Parathyroid adenoma (tissue), 2 donors: ENCODE results near the gene DDRGK1.

Source experiments
- H2AFZ ChIP-seq: fragments of 300-600 bp; sonication (generic); one replicate; pipeline ENCODE4 v1.7.0; 2017; ENCODE audit warnings: antibody characterized with exemption, mild to moderate bottlenecking
- H3K27ac ChIP-seq: fragments of 300-600 bp; sonication (generic); one replicate; pipeline ENCODE4 v1.7.0; 2017
- H3K27me3 ChIP-seq: fragments of 300-600 bp; sonication (generic); one replicate; pipeline ENCODE4 v1.7.0; 2017; ENCODE audit warnings: low read length; ENCODE audit not compliant: control insufficient read depth, insufficient read depth
- H3K36me3 ChIP-seq: fragments of 300-600 bp; sonication (generic); one replicate; pipeline ENCODE4 v1.7.0; 2017; ENCODE audit warnings: low read length; ENCODE audit not compliant: control insufficient read depth, insufficient read depth
- H3K4me1 ChIP-seq: fragments of 300-600 bp; sonication (generic); one replicate; pipeline ENCODE4 v1.7.0; 2017; ENCODE audit warnings: control low read depth
- H3K4me2 ChIP-seq: fragments of 300-600 bp; sonication (generic); one replicate; pipeline ENCODE4 v1.7.0; 2017; ENCODE audit warnings: low read length
- H3K4me3 ChIP-seq: fragments of 300-600 bp; sonication (generic); one replicate; pipeline ENCODE4 v1.7.0; 2017; ENCODE audit warnings: low read depth, low read length
- H3K79me2 ChIP-seq: fragments of 300-600 bp; sonication (generic); one replicate; pipeline ENCODE4 v1.7.0; 2017; ENCODE audit warnings: control low read depth
- H3K9ac ChIP-seq: fragments of 300-600 bp; sonication (generic); one replicate; pipeline ENCODE4 v1.7.0; 2017; ENCODE audit warnings: mild to moderate bottlenecking
- H3K9me3 ChIP-seq: fragments of 300-600 bp; sonication (generic); one replicate; pipeline ENCODE4 v1.7.0; 2017; ENCODE audit warnings: low read length; ENCODE audit not compliant: control insufficient read depth
- TF ChIP-seq, protein P1 (sequence below): fragments of 300-600 bp; sonication (generic); IDR thresholded peaks from one replicate; pipeline ENCODE4 v1.7.0; 2017; ENCODE audit warnings: antibody characterized with exemption, mild to moderate bottlenecking
- donor health status: primary hyperparathyroidism.

The DDRGK1 gene

DNA sequence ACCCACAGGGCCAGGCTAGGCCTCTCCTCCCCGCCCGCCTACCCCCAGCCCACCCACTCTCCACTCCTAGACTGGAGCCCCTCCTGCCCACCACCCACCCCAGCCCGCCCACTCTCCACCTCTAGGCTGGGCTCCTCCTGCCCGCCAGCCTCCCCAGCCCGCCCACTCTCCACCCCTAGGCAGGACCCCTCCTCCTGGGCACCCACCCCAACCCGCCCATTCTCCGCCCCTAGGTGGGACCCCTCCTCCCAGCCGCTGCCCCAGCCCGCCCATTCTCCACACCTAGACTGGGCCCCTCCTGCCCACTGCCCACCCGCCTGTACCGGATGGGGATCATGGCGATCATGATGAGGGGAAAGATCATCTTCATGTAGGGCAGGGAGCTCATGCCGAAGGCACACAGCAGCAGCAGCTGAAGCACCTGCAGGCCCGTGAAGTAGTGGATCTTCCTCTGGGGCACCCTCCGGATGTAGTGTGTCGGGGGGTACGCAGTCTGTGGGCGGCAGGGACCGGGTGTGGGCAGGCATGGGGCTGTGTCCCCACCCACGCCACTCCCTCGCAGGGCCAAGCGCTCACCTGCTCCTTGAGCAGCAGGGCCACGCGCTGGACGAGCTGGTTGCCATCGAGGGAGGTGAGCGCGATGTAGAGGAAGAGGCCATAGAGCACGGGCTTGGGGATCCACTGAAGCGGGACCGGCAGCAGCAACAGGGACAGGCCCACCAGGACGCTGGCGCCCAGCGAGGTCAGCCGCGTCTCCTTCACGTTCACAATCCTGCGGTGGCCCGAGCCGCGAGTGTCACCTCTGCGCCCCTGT, 23.7 kb upstream of the DDRGK1 start:
- TF ChIP-seq, protein P1, sequence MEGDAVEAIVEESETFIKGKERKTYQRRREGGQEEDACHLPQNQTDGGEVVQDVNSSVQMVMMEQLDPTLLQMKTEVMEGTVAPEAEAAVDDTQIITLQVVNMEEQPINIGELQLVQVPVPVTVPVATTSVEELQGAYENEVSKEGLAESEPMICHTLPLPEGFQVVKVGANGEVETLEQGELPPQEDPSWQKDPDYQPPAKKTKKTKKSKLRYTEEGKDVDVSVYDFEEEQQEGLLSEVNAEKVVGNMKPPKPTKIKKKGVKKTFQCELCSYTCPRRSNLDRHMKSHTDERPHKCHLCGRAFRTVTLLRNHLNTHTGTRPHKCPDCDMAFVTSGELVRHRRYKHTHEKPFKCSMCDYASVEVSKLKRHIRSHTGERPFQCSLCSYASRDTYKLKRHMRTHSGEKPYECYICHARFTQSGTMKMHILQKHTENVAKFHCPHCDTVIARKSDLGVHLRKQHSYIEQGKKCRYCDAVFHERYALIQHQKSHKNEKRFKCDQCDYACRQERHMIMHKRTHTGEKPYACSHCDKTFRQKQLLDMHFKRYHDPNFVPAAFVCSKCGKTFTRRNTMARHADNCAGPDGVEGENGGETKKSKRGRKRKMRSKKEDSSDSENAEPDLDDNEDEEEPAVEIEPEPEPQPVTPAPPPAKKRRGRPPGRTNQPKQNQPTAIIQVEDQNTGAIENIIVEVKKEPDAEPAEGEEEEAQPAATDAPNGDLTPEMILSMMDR: no peak
- H3K36me3 ChIP-seq: no peaks in the 10 kb centered on the region
- H3K27me3 ChIP-seq: no peaks in the 10 kb centered on the region
- no peaks in the 10 kb centered on the region for H3K79me2 ChIP-seq
- H3K4me1 ChIP-seq: no peaks in the 10 kb centered on the region
- no peaks in the 10 kb centered on the region for H3K9me3 ChIP-seq
- H3K4me2 ChIP-seq: no peak overlapping the region
- no peak overlapping the region for H2AFZ ChIP-seq
- H3K4me3 ChIP-seq: no peak overlapping the region
- H3K27ac ChIP-seq: no peak overlapping the region
- H3K9ac ChIP-seq: no peak overlapping the region

DNA sequence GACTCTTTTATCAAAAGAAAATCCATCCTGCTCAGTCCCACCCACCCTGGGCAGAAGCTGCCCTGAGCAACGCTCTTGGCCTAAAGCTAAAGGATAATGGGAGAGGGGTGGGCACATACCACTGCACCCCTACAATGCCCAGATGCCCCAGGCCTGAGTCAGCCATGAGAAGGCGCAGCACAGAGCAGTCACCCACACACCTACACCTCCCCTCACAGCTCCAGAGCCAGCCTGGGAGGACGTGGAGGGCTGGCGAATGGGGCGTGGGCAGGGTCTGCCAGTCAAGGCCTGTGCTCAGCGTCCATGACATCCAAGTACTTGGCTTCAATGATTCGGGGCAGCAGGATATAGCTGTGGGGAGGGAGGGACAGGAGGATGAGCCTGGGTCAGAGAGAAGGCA, 23.0 kb upstream of the DDRGK1 start:
- Histone ChIP-seq H2AFZ (no peak overlapping the region), H3K9ac (no peak overlapping the region), H3K9me3 (no peaks in the 10 kb centered on the region), H3K4me1 (no peaks in the 10 kb centered on the region), H3K27ac (no peak overlapping the region), H3K79me2 (no peaks in the 10 kb centered on the region), H3K4me2 (no peak overlapping the region), H3K4me3 (no peak overlapping the region), H3K27me3 (no peaks in the 10 kb centered on the region), H3K36me3 (no peaks in the 10 kb centered on the region)
- TF ChIP-seq, protein P1: no peak

DNA sequence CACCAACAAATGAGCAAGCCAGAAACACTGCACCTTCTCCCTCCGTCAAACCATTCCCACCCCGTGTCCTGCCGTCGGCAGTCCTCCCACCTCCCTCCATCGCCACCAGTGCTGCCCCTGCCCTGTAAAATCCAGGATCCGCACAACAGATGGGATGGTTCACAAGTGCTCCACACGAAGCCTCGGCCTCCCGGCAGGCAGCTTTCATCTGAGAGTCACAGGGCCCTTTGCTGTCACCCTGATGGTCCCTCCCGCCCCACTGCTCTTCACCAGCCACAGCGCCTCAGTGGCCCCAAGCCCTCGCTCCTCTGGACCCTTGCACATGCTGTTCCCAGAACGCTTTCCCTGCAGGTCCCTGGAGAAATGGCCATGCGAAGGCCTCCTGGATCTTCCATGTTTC, 22.4 kb upstream of the DDRGK1 start:
- TF ChIP-seq, protein P1: no peak
- H2AFZ ChIP-seq: no peak overlapping the region
- no peaks in the 10 kb centered on the region for H3K79me2 ChIP-seq
- H3K9ac ChIP-seq: no peak overlapping the region
- H3K4me1 ChIP-seq: no peaks in the 10 kb centered on the region
- no peak overlapping the region for H3K4me2 ChIP-seq
- no peak overlapping the region for H3K4me3 ChIP-seq
- no peaks in the 10 kb centered on the region for H3K36me3 ChIP-seq
- H3K27ac ChIP-seq: no peak overlapping the region
- no peaks in the 10 kb centered on the region for H3K27me3 ChIP-seq
- H3K9me3 ChIP-seq: no peaks in the 10 kb centered on the region

DNA sequence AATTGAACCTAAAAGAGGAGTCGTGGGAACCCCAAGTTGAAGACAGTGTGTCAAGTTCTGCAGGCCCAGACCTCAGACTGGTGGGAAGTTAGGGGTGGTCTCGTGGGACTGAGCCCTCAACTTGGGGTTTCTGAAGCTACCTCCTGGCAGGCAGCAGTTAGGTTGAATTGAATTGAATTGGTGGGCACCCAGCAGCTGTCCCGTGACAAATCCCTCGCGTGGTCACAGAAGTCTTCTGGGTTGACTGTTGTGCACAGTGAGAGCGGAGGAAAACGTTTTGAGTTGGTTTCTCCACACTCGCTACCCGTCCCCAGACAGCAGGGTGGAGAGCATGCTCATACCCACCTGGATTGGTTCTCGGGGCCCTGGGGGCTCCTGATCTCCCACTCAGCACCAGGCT, 21.6 kb upstream of the DDRGK1 start:
- H3K4me3 ChIP-seq: no peak overlapping the region
- no peak overlapping the region for H3K27ac ChIP-seq
- no peaks in the 10 kb centered on the region for H3K36me3 ChIP-seq
- no peaks in the 10 kb centered on the region for H3K79me2 ChIP-seq
- TF ChIP-seq, protein P1: no peak
- H3K9me3 ChIP-seq: no peaks in the 10 kb centered on the region
- no peaks in the 10 kb centered on the region for H3K4me1 ChIP-seq
- H3K9ac ChIP-seq: no peak overlapping the region
- no peak overlapping the region for H2AFZ ChIP-seq
- H3K27me3 ChIP-seq: no peaks in the 10 kb centered on the region
- no peak overlapping the region for H3K4me2 ChIP-seq
